HEK293T (cell line): ENCODE results near the gene MYL5.

Experiments used
- FOXA1 ChIP-seq: fragments of 450-650 bp; IDR thresholded peaks from 2 replicates; pipeline ENCODE4 v1.6.1; 2016; ENCODE audit warnings: mild to moderate bottlenecking
- FOXM1 ChIP-seq: fragments of 450-650 bp; IDR thresholded peaks from 2 replicates; pipeline ENCODE4 v1.6.1; 2017; ENCODE audit warnings: mild to moderate bottlenecking, borderline replicate concordance

- no peak for TF ChIP-seq FOXA1
- TF ChIP-seq FOXM1, result no peak
These were observed 9.0 kb downstream of the MYL5 start for GRCh38 chr4:683247-683897.
